Keratinocyte (primary cell): ENCODE data around the gene AUH. TPM values are rescaled to one million over a fixed set of nuclear protein-coding genes. Genes with fewer than 3 reads are reported as not detected.

Experiments used
- DNase-seq: peaks from one replicate; pipeline ENCODE4 v3.0.0-alpha.2; 2011; ENCODE audit warnings: low read depth, missing footprints, low spot score
- FAIRE-seq: peaks from 2 replicates; lab custom pipeline; 2011; peaks lifted over from hg19 to GRCh38; lab: Jason Lieb, UNC
- H2AFZ ChIP-seq: 2 replicates; pipeline ENCODE4 v1.6.0; 2012; ENCODE audit warnings: low read length, control low read depth, inconsistent platforms; ENCODE audit not compliant: control insufficient read depth
- H3K27ac ChIP-seq: 2 replicates; pipeline ENCODE4 v1.5.1; 2011; ENCODE audit warnings: low read length; ENCODE audit not compliant: control insufficient read depth, insufficient read depth
- H3K27me3 ChIP-seq: 3 replicates; pipeline ENCODE4 v1.6.0; 2011; ENCODE audit warnings: low read length; ENCODE audit not compliant: control insufficient read depth, insufficient read depth; ENCODE audit errors: extremely low read depth
- H3K36me3 ChIP-seq, 2 experiments: 2 replicates in 1 of 2; 3 replicates in 1 of 2; pipeline ENCODE4 v1.5.1; 2011; ENCODE audit warnings: low read length in 2 of 2, mild to moderate bottlenecking in 1 of 2; ENCODE audit not compliant: control insufficient read depth in 2 of 2, insufficient read depth in 2 of 2; ENCODE audit errors: extremely low read depth in 1 of 2
- H3K4me1 ChIP-seq: 3 replicates; pipeline ENCODE4 v1.5.1; 2011; ENCODE audit warnings: low read length; ENCODE audit not compliant: control insufficient read depth, insufficient read depth; ENCODE audit errors: extremely low read depth
- H3K4me2 ChIP-seq: 3 replicates; pipeline ENCODE4 v1.6.0; 2011; ENCODE audit warnings: low read depth, low read length; ENCODE audit not compliant: control insufficient read depth, insufficient read depth; ENCODE audit errors: extremely low read depth
- H3K4me3 ChIP-seq, 3 experiments: fragments of 200-600 bp in 1 of 3; sonication (generic) in 1 of 3; 2 replicates in 2 of 3; 3 replicates in 1 of 3; pipeline ENCODE4 v1.5.1; 2011 to 2016; ENCODE audit warnings: low read length in 3 of 3, mild to moderate bottlenecking in 3 of 3, control low read depth in 2 of 3, inconsistent platforms in 1 of 3, low read depth in 1 of 3, mixed read lengths in 1 of 3, mixed run types in 1 of 3, moderate library complexity in 1 of 3; ENCODE audit not compliant: control insufficient read depth in 2 of 3, insufficient read depth in 2 of 3; ENCODE audit errors: extremely low read depth in 1 of 3
- H3K79me2 ChIP-seq: 2 replicates; pipeline ENCODE4 v1.6.0; 2012; ENCODE audit warnings: low read length; ENCODE audit not compliant: control insufficient read depth, insufficient read depth
- H3K9ac ChIP-seq: 3 replicates; pipeline ENCODE4 v1.6.0; 2011; ENCODE audit warnings: low read length; ENCODE audit not compliant: control insufficient read depth, insufficient read depth; ENCODE audit errors: extremely low read depth
- H3K9me1 ChIP-seq: 3 replicates; pipeline ENCODE4 v1.6.0; 2011; ENCODE audit warnings: low read length; ENCODE audit not compliant: control insufficient read depth, insufficient read depth; ENCODE audit errors: extremely low read depth
- H3K9me3 ChIP-seq: 2 replicates; pipeline ENCODE4 v1.5.1; 2012; ENCODE audit warnings: low read depth, low read length; ENCODE audit not compliant: control insufficient read depth
- H4K20me1 ChIP-seq: 3 replicates; pipeline ENCODE4 v1.6.0; 2011; ENCODE audit warnings: low read length; ENCODE audit not compliant: control insufficient read depth, insufficient read depth; ENCODE audit errors: extremely low read depth
- CTCF ChIP-seq, 3 experiments: IDR thresholded peaks in 1 of 3; conservative IDR thresholded peaks in 1 of 3; optimal IDR thresholded peaks in 1 of 3; 2 replicates in 2 of 3; 3 replicates in 1 of 3; pipeline versions ENCODE3 to v1.5.1; 2011; ENCODE audit warnings: low read length in 3 of 3, mild to moderate bottlenecking in 3 of 3, moderate library complexity in 2 of 3, control low read depth in 1 of 3, inconsistent platforms in 1 of 3; ENCODE audit not compliant: insufficient read depth in 2 of 3; ENCODE audit errors: extremely low read depth in 1 of 3
- EZH2 ChIP-seq: IDR thresholded peaks from one replicate; pipeline ENCODE4 v1.6.1; 2012; ENCODE audit warnings: inconsistent platforms, mild to moderate bottlenecking, low read length, moderate library complexity
- dilution Hi-C: fragments of 300-500 bp; cut with MboI; formaldehyde crosslinking; loops from one replicate; pipeline ENCODE4 v1.7.0; 2020; ENCODE audit warnings: low sequenced_read_pairs; ENCODE audit not compliant: extremely low pct_ligation_motif_present
- polyA plus RNA-seq, 5 experiments: library from polyadenylated mRNA; depleted of rRNA in 3 of 5; stranded (reverse) in 3 of 5; stranded (forward) in 1 of 5; unstranded in 1 of 5; fragments of >200 nt; gene quantifications; 1 replicate in 1 of 5; 2 replicates in 3 of 5; 3 replicates in 1 of 5; pipeline versions ENCODE4 v1.2.1 to v1.2.3, GENCODE V29; 2011 to 2012; ENCODE audit warnings: missing spikeins in 2 of 5, low read depth in 1 of 5, low replicate concordance in 1 of 5

Gene AUH
- polyA plus RNA-seq, 1 donor (not counting 4 experiments of a cell fraction or from before 2014, with no cell fraction given): 5.5 TPM

GRCh38 chr9:91347377-91347776 lies 14.3 kb downstream of the AUH start:
- Histone ChIP-seq H3K9ac (no peak overlapping the region), H3K27ac (no peak overlapping the region), H3K9me1 (no peaks in the 10 kb centered on the region), H3K27me3 (no peaks in the 10 kb centered on the region), H3K36me3 (no peaks in the 10 kb centered on the region), H3K79me2 (no peaks in the 10 kb centered on the region), H2AFZ (no peak overlapping the region), H3K4me3 (no peak overlapping the region), H3K4me1 (no peaks in the 10 kb centered on the region), H3K9me3 (no peaks in the 10 kb centered on the region), H4K20me1 (no peaks in the 10 kb centered on the region), H3K4me2 (no peak overlapping the region)
- DNase-seq: no peak
- dilution Hi-C loops: no loop called here
- no peak for FAIRE-seq
- no peak for TF ChIP-seq EZH2

GRCh38 chr9:91346644-91347043 lies 15.1 kb downstream of the AUH start:
- no peak for FAIRE-seq
- H3K79me2 ChIP-seq: no peaks in the 10 kb centered on the region
- H3K27ac ChIP-seq: no peak overlapping the region
- H2AFZ ChIP-seq: no peak overlapping the region
- no peaks in the 10 kb centered on the region for H3K4me1 ChIP-seq
- dilution Hi-C loops: no loop called here
- H4K20me1 ChIP-seq: no peaks in the 10 kb centered on the region
- no peak overlapping the region for H3K9ac ChIP-seq
- H3K36me3 ChIP-seq: peaks cover 6% of the 10 kb centered on the region in 2 experiments
- DNase-seq: no peak
- no peaks in the 10 kb centered on the region for H3K27me3 ChIP-seq
- no peak overlapping the region for H3K4me3 ChIP-seq
- no peak overlapping the region for H3K4me2 ChIP-seq
- no peaks in the 10 kb centered on the region for H3K9me3 ChIP-seq
- TF ChIP-seq CTCF (optimal IDR thresholded peaks at IDR 0.05 in 1 of 3, IDR thresholded peaks at IDR 0.05 in 1 of 3, conservative IDR thresholded peaks at IDR 0.05 in 1 of 3; ENCODE audit: extremely low read depth in 1 of 3, insufficient read depth in 2 of 3, low read length in 3 of 3) (no peak), EZH2 (no peak)
- H3K9me1 ChIP-seq: no peaks in the 10 kb centered on the region

- H3K36me3 ChIP-seq: peaks cover 6% of the 10 kb centered on the region in 2 experiments
- no peak overlapping the region for H3K4me3 ChIP-seq
- no peaks in the 10 kb centered on the region for H4K20me1 ChIP-seq
- no peaks in the 10 kb centered on the region for H3K27me3 ChIP-seq
- TF ChIP-seq CTCF (optimal IDR thresholded peaks at IDR 0.05 in 1 of 3, IDR thresholded peaks at IDR 0.05 in 1 of 3, conservative IDR thresholded peaks at IDR 0.05 in 1 of 3; ENCODE audit: extremely low read depth in 1 of 3, insufficient read depth in 2 of 3, low read length in 3 of 3) (no peak), EZH2 (no peak)
- no peak overlapping the region for H3K9ac ChIP-seq
- no peaks in the 10 kb centered on the region for H3K79me2 ChIP-seq
- H3K9me3 ChIP-seq: no peaks in the 10 kb centered on the region
- H2AFZ ChIP-seq: no peak overlapping the region
- dilution Hi-C loops: no loop called here
- DNase-seq (no peak), FAIRE-seq (no peak)
- no peaks in the 10 kb centered on the region for H3K9me1 ChIP-seq
- H3K4me1 ChIP-seq: no peaks in the 10 kb centered on the region
- no peak overlapping the region for H3K27ac ChIP-seq
- no peak overlapping the region for H3K4me2 ChIP-seq
These were observed 15.7 kb downstream of the AUH start for GRCh38 chr9:91345978-91346377.
